Activated naive CD8-positive, alpha-beta T cell treated with anti-CD3 and anti-CD28 coated beads, Interleukin-2, amount 50 U/mL, for 16 hours (primary cell): ENCODE measurements around the gene GADD45GIP1.

Experiments used
- DNase-seq: peaks from one replicate; pipeline ENCODE4 v3.0.0-alpha.2; 2020; ENCODE audit warnings: low read depth, low spot score

GADD45GIP1 gene

GRCh38 chr19:12912571-12912970, 44.5 kb downstream of the GADD45GIP1 start:
- DNase-seq: no peak

GRCh38 chr19:12907166-12907565, 49.9 kb downstream of the GADD45GIP1 start:
- no peak for DNase-seq
